Renal cortex interstitium (tissue), 11 donors: ENCODE results near the gene CHIC2. TPM values are rescaled to one million over a fixed set of nuclear protein-coding genes. Genes with fewer than 3 reads are reported as not detected.
"Not testable (repeated sequence)": the region's sequence is repeated elsewhere in the genome, so short reads cannot be mapped to it uniquely, and the experiment has no call there.

Source experiments
- DNase-seq, 11 donors: peaks; one replicate each; pipeline ENCODE4 v3.0.0-alpha.2; 2013; ENCODE audit warnings: low read depth in 9 of 11, low spot score in 4 of 11; ENCODE audit errors: extremely low read depth in 1 of 11
- polyA plus RNA-seq, 3 donors: library from polyadenylated mRNA; unstranded; fragments of 120-200 nt; gene quantifications; one replicate each; pipeline ENCODE4 v1.2.1, GENCODE V29; 2013; ENCODE audit not compliant: insufficient read length in 3 of 3

The CHIC2 gene
- polyA plus RNA-seq, 3 donors = 27.4 to 37.5 (median 29.0) TPM

DNA sequence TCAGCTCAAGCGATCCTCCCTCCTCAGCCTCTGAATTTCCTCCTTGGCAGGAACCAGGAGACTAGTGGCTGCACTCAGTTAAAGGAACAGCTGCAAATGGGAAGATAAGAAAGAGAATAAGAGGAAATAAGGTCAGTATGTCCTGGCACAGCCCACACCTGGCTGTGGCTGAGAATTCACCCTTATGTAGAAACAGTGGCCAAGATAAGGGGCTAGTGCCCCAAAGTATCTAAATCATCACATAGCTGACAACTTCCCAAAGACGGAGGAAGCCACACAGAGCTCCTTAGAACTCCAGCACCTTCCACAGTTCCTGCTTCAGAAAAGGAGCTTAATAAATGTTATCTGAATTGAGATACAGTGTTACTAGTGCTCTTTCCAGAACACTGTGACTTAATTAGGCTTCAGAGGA lies 2.3 kb upstream of the CHIC2 start:
- DNase-seq = no peak

DNA sequence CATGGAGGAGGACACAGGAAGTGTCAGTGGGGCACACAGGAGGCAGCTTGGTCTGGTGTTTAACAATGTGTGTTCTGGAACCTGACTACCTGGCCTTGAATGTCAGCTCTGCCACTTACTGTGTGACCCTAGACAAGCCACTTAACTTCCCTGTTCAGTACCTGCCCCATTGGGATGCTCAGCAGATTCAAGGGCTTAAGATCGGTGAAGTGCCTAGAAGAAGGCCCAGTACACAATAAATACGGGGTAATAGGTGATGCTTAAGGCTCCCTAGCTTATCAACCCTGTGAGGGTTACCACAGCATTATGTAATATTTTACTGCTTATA lies 1.6 kb upstream of the CHIC2 start:
- no peak for DNase-seq

DNA sequence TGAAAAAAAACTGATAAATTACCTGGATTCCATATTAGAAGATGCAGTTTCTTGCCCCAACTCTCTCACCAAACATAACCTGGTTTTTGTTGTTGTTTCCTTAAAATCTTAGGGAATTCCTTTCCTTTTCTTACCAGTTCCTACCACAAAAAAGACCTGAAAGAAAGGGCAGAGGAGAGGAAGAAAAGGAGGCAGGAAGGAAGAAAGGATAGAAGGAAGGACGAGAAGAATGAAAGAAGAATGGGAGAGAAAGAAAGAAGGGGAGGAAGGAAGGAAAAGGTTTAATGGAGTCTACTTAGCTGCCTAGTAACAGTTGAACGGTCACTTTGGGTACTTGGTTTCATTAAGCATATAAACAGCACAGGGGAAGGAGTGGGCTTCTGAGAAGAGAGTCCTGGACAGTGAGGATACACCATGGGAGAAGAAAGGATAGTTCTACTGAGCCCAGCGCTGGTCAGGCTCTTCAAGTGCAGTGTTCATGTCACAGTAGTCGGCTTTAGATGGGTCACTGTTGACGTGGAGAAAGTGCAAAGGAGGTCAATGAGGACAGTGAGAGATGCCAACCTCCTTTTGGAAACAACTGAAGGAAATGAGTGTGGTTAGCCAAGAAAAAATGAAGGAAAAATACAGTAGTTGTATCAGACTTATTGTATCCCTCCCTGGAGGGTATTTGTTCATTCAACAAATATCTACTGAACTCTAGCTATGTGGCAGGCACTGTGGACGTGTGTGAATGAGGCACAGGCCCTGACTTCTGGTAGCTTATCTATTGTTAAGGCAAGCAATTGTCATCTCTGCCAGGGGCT lies 1.1 kb upstream of the CHIC2 start:
- no peak for DNase-seq

DNA sequence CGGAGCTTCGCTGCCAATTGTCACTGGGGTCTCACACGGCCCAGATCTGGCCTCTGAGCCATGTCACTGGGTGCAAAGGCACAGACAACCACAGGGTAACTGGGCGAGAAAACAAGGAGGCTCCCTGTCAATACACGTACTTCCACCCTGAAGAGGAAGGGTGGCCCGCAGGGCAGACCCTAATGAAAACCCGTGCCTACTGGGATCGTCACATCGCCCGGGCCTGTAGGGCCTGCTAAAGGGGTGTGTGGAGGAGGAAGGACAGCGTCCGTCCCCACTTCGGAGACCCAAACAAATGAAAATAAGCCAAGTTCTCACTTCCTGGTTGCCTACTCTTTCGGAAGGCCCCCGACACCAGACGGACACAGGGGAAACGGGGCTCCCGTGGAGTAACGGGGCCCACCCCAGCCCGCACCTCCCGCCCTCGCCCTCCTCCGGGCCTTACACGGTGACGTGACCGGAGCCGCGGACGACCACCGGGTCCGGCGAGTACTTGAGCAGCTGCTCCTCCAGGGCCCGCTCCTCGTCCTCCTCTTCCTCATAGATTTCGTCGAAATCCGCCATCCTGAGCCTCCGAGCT lies 578 bp downstream of the CHIC2 start:
- peak in 7 of 11 donors; percentile 20 to 36 (median 30) for DNase-seq

DNA sequence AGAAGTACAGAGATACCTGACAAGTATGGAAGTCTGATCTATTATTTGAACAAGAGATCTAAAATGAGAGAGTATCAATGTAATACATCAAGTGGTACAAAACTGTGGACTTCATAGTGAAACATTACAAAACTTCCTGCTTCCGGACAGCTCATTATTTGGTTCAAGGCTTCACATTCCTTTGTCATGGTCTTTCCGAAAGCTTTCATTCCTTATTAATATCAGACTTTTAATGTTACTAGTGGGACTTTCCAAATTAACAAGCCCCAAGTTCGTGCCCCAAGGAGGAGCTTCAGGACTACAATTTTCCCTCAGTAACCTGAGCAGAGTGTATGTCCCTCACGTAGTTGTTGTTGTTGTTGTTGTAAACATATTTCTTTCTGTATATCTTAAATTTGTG lies 1.2 kb downstream of the CHIC2 start:
- DNase-seq = peak in 3 of 11 donors; percentile 9 to 35 (median 21)

DNA sequence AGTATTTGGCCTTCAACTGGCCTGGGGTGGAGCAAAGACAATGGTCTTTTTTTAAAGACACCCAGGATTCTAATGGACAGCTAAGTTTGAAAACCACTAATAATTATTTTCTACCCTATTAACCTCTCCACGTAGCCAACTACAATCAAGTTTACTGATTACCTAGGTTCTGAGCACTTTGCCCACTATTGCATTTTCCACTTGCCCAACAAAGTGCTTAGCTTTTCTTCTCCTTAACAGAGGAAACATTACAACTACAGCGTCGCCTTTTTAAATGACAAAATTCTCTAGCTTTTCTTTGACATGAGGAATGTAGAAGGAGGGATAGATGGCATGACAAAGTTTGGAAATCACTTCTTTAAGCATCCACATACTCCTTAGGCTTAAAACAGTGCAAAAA lies 2.0 kb downstream of the CHIC2 start:
- no peak for DNase-seq

DNA sequence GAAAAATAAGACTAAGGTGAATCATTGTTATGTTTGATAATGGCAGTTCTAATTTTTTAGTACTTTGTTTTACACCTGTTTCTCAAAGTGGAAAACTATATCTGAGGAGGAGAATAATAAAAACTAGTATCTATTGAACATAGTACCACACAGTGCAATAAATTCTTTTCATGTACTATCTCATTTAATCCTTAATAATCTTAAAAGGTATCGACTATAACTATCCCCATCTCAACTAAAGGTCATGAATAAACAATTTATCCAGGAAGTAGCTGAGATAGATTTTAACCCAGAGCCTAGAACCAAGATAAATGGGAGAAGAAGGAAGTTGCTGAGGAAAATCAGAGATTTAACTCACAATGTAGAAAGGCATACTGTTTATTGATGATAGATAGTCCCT lies 2.5 kb downstream of the CHIC2 start:
- no peak for DNase-seq

DNA sequence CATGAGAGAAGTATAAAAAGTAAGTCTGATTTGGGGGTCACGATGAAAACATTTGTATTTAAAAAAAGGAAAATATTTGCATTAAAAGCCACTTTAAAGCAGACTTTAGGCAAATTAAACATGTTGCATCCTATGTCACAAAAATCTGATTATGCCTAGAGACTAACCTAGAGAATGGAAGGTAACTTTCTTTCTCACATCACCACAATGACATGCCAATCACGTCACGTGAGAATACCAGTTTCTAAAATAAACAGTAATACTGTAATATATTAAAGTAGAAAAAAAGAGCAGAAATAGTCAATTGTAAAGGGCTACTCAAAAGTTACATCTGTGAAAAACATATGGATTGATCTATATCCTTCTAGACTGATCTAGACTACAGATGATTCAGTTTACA lies 3.3 kb downstream of the CHIC2 start:
- DNase-seq = no peak

DNA sequence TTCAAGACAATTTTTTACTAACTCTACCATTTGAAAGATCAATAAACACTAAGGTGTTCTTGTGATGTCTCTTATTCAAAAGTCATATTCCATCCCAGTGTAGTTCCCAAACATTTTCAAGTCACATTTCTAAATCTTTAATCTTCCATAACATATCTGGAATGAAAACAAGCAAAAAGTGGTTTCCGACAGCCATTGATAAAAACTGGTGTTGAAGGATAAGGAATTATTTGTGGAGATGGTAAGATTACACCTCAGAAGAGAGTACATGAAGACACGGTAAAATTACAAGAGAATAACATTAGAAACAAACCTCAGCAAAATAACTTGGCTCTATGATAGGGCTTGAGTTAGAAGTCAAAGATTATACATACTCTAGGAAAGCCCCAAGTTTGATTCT lies 4.3 kb downstream of the CHIC2 start:
- no peak for DNase-seq

DNA sequence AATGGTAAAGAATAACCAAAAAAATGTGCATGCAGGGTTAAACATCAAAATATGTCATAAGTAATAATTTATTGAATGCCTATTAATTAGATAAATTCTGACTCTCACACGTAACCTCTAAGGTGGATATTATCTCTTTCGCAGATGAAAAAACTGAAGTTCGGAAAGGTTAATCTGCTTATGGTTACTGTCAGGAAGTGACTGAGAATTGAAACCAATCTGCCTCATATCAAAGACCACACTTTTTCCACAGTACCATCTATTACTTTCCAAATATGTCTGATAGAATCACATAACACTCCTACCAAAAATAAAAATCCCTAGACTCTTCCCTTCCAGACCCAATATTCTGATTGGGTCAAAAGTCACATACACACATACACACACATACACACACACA lies 6.2 kb downstream of the CHIC2 start:
- DNase-seq = no peak

DNA sequence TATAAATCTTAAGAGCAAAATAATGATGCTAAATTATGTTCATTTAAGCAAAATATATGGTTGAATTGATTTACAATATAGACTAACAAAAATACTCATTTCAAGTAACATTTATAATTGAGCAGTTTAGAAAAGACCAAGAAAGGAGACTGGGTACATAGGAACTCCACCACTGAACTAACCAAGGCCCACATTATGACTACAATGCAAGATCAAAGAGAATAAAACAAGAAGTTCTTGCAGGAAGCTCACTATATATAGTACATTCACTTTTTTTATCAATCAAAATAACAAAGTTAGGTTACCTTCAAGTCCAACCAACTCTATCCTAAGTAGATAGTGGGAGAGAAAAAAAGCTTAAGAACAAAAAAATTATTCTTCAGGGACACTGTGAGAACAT lies 8.0 kb downstream of the CHIC2 start:
- no peak for DNase-seq

DNA sequence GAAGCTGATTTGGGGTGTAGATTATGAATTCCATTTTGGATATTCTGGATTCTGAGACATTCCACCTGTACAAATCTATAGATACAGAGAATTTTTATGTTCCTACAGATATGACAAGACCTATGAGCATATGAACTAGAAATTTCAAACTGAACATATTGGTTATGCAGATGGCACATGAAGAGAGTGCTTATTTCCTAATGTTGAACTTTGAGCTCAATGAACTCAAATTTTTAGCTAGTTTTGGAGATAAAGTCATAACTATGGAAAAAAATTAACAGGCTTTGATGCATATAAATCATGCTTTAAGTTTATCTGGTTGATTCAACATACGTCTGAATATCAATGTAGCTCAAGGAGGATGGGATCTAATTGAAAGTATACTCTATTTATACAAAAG lies 8.9 kb downstream of the CHIC2 start:
- DNase-seq = no peak

DNA sequence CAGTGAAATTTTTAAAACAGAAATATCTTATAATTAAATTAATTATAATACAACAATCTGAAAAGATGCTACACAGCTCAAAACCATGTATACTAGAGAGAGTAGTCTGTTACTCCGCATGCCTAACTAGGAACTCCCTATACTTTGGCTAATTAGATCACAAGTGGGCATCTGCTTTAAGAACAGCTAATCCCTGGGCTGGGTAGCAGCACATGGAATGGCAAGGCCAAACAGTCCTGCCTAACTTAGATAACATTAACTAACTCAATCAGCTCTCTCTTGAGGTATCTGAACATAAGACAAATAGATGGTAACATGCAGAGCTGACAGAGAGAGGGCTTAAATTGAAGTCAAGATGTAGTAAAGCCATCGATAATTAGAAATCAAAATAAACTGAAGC lies 9.9 kb downstream of the CHIC2 start:
- DNase-seq = no peak

DNA sequence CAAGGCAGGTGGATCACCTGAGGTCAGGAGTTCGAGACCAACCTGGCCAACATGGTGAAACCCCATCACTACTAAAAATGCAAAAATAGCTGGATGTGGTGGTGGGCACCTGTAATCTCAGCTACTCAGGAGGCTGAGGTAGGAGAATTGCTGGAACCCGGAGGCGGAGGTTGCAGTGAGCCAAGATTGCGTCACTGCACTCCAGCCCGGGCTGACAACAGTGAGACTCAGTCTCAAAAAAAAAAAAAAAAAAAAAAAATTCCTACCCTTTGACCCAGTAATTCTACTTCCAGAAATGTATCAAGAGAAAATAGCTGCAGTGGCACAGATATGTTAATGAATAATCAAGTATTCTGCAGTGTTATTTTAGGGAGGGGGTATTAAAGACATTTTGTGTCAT lies 11.1 kb downstream of the CHIC2 start:
- DNase-seq = not testable (repeated sequence)

DNA sequence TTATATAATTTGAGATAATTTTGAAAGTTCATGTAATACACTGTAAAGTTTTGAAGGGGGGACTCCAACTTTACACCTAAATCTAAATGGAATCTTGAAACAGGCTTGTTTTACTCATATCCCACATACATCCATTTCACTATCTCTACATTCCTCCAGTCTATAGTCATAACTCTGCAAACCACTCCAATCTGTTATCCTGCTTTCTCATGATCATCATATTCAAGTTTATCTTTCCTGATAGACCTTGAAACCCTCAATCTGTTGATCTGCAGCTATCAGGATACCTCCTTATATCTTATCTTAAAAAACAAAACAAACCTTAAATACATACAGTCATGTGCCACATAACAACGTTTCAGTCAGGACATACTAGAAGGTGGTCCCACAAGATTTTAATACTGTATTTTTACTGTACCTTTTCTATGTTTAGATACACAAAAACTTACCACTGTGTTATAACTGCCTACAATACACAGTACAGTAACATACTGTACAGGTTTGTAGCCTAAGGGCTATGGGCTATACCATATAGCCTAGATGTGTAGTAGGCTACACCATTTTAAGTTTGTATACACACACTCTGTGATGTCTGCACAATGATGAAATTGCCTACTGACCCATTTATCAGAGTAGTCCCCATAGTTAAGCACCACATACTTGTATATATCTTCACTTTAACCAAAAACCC lies 14.0 kb downstream of the CHIC2 start:
- no peak for DNase-seq

DNA sequence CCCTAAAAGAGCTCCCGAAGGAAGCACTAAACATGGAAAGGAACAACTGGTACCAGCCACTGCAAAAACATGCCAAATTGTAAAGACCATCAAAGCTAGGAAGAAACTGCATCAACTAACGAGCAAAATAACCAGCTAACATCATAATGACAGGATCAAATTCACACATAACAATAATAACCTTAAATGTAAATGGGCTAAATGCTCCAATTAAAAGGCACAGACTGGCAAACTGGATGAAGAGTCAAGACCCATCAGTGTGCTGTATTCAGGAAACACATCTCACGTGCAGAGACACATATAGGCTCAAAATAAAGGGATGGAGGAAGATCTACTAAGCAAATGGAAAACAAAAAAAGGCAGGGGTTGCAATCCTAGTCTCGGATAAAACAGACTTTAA lies 20.8 kb downstream of the CHIC2 start:
- DNase-seq = not testable (repeated sequence)

DNA sequence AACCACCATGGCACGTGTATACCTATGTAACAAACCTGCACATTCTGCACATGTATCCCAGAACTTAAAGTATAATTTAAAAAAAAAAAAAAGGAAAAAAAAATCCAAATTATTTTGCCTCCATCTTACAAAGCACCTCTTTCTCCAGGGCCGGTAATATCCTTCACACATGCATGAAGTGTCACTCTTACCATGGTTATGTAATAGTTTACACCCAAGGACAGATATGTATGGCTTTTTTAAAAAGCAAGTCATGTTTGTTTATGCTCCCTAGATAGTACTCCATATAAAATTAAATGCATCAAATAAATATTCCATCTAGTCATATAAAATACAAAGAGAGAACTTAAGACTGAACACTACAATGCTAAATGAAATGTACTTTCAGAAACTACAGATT lies 22.5 kb downstream of the CHIC2 start:
- DNase-seq = no peak

DNA sequence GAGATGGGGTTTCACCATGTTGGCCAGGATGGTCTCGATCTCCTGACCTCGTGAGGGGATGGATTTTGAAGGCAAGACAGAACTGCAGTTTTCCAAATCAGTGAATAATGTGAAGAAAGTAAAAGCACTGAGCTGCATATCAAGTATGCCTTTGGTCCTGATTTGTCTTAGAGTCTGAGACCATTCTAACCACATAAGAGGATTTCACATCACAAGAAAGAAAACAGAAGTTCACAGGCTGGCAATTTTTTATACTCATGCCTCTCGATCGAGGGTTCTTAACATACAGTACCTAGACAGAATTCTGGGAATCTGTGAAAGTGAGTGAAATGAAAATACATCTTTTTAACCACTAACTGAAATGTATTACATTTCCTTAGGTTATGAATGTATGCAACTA lies 23.3 kb downstream of the CHIC2 start:
- no peak for DNase-seq

DNA sequence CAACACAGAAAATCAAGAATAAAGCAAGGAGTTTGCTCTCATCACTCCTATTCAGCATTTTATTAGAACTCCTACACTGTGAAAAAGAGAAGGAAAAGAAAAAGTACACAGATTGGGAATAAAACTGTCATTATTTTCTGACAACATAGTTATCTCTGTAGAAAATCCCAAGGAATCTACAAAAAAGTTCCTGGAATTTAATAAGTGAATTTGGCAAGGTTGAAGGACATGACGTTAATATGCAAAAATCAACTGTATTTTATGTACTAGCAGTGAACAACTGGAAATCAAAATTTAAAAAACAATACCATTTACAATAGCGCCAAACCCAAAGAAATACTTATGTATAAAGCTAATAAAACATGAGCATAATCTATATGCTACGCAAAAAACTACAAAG lies 26.3 kb downstream of the CHIC2 start:
- no peak for DNase-seq

DNA sequence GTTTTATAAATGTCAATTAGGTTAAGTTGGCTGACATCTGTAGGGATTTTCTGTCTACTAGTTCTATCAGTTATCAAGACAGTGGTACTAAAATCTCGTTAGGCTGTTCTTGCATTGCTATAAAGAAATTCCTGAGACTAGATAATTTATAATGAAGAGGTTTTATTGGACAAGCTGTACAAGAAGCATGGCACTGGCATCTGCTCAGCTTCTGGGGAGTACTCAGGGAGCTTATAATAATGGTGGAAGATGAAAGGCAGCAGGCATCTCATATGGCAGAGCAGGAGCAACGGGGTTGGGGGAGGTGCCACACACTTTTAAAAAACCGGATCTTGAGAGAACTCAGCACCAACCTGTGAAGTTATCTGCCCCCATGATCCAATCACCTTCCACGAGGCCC lies 28.2 kb downstream of the CHIC2 start:
- DNase-seq = no peak
